ENCODE results near the gene MDFI. TPM values are rescaled to one million over a fixed set of nuclear protein-coding genes. Genes with fewer than 3 reads are reported as not detected.

Gene MDFI
- polyA plus RNA-seq, 2 of the 4 experiments (the other 2 are of a cell fraction): 0.06 to 0.30 TPM

DNA sequence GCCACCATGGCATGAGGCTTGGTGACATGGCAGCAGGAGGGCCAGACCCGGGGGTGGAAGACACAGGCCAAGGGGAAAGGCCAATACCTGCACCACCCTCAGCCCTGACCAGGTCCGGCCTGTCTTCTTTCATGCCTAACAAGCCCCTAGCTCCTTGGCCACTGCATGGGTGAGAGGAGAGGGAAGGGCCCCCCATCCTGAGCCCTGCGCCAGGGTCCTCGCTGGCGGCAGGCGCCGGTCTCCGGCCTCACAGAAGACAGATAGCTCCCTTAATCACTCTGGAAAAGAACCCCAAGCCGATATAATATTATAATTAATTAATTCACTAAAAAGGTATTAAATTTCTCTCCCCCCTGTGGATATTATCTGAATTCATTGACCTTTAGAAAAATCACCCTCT lies 41.4 kb downstream of the MDFI start:
- DNase-seq (ENCODE audit: low read depth in 1 of 2, low spot score in 1 of 2) (no peak), FAIRE-seq (no peak), ATAC-seq (no peak)
- no peak overlapping the region for H3K27ac ChIP-seq
- no peak overlapping the region for H3K4me3 ChIP-seq
- H3K4me2 ChIP-seq: no peak overlapping the region
- POLR2A ChIA-PET: no interaction called here
- H3K4me1 ChIP-seq: 0 out of 3 replicates have a peak, but pooled peaks cover 3% of the 10 kb centered on the region
- CTCF ChIA-PET: interaction anchor here (1.3 to 5.3 kb wide), 5 partner anchors 26 to 311 kb away, joined by 3 to 83 read pairs (median 4); no protein-coding TSS in a partner anchor
- WGBS (ENCODE audit: missing lambda C conversion rate): 93% methylated on average over 8 of the region's 9 CpGs
- TF ChIP-seq GATA3 (IDR thresholded peaks at IDR 0.05; ENCODE audit: borderline replicate concordance): no peak
- TF ChIP-seq CHD2 (IDR thresholded peaks at IDR 0.05; ENCODE audit: low read length, partially characterized antibody): no peak
- no peak for TF ChIP-seq MAZ (IDR thresholded peaks at IDR 0.05; ENCODE audit: borderline replicate concordance, low read depth, low read length)
- TF ChIP-seq NR3C1 (IDR thresholded peaks at IDR 0.05): no peak
- TF ChIP-seq, protein P1, sequence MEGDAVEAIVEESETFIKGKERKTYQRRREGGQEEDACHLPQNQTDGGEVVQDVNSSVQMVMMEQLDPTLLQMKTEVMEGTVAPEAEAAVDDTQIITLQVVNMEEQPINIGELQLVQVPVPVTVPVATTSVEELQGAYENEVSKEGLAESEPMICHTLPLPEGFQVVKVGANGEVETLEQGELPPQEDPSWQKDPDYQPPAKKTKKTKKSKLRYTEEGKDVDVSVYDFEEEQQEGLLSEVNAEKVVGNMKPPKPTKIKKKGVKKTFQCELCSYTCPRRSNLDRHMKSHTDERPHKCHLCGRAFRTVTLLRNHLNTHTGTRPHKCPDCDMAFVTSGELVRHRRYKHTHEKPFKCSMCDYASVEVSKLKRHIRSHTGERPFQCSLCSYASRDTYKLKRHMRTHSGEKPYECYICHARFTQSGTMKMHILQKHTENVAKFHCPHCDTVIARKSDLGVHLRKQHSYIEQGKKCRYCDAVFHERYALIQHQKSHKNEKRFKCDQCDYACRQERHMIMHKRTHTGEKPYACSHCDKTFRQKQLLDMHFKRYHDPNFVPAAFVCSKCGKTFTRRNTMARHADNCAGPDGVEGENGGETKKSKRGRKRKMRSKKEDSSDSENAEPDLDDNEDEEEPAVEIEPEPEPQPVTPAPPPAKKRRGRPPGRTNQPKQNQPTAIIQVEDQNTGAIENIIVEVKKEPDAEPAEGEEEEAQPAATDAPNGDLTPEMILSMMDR (IDR thresholded peaks at IDR 0.05): no peak
- no peak for TF ChIP-seq SREBF2 (IDR thresholded peaks at IDR 0.05)
- TF ChIP-seq, protein P2, sequence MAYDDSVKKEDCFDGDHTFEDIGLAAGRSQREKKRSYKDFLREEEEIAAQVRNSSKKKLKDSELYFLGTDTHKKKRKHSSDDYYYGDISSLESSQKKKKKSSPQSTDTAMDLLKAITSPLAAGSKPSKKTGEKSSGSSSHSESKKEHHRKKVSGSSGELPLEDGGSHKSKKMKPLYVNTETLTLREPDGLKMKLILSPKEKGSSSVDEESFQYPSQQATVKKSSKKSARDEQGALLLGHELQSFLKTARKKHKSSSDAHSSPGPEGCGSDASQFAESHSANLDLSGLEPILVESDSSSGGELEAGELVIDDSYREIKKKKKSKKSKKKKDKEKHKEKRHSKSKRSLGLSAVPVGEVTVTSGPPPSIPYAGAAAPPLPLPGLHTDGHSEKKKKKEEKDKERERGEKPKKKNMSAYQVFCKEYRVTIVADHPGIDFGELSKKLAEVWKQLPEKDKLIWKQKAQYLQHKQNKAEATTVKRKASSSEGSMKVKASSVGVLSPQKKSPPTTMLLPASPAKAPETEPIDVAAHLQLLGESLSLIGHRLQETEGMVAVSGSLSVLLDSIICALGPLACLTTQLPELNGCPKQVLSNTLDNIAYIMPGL (CRISPR knock-in tag; IDR thresholded peaks at IDR 0.05; ENCODE audit: borderline replicate concordance): no peak
- no peak for TF ChIP-seq RFX5 (IDR thresholded peaks at IDR 0.05)
- TF ChIP-seq HDAC2 (IDR thresholded peaks at IDR 0.05): no peak
- no peak for TF ChIP-seq JUN (IDR thresholded peaks at IDR 0.05)
- TF ChIP-seq, protein P3, sequence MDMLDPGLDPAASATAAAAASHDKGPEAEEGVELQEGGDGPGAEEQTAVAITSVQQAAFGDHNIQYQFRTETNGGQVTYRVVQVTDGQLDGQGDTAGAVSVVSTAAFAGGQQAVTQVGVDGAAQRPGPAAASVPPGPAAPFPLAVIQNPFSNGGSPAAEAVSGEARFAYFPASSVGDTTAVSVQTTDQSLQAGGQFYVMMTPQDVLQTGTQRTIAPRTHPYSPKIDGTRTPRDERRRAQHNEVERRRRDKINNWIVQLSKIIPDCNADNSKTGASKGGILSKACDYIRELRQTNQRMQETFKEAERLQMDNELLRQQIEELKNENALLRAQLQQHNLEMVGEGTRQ (IDR thresholded peaks at IDR 0.05): no peak
- no peak for TF ChIP-seq RNF2 (IDR thresholded peaks at IDR 0.05; ENCODE audit: borderline replicate concordance, low read depth)
- TF ChIP-seq, protein P4, sequence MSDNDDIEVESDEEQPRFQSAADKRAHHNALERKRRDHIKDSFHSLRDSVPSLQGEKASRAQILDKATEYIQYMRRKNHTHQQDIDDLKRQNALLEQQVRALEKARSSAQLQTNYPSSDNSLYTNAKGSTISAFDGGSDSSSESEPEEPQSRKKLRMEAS (IDR thresholded peaks at IDR 0.05): no peak
- TF ChIP-seq TP53 (CRISPR knock-in tag; IDR thresholded peaks at IDR 0.05): no peak
- no peak for TF ChIP-seq KDM5A (IDR thresholded peaks at IDR 0.05)
- TF ChIP-seq CBX8 (IDR thresholded peaks at IDR 0.05): no peak
- TF ChIP-seq, protein P5, sequence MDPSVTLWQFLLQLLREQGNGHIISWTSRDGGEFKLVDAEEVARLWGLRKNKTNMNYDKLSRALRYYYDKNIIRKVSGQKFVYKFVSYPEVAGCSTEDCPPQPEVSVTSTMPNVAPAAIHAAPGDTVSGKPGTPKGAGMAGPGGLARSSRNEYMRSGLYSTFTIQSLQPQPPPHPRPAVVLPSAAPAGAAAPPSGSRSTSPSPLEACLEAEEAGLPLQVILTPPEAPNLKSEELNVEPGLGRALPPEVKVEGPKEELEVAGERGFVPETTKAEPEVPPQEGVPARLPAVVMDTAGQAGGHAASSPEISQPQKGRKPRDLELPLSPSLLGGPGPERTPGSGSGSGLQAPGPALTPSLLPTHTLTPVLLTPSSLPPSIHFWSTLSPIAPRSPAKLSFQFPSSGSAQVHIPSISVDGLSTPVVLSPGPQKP (IDR thresholded peaks at IDR 0.05; ENCODE audit: low read depth, low read length): no peak
- TF ChIP-seq RARB (CRISPR knock-in tag; IDR thresholded peaks at IDR 0.05): no peak
- no peak for TF ChIP-seq ZC3H11A (IDR thresholded peaks at IDR 0.05)
- TF ChIP-seq ZFP36 (IDR thresholded peaks at IDR 0.05; ENCODE audit: borderline replicate concordance, partially characterized antibody): no peak
- no peaks in the 10 kb centered on the region for H3K9me3 ChIP-seq

DNA sequence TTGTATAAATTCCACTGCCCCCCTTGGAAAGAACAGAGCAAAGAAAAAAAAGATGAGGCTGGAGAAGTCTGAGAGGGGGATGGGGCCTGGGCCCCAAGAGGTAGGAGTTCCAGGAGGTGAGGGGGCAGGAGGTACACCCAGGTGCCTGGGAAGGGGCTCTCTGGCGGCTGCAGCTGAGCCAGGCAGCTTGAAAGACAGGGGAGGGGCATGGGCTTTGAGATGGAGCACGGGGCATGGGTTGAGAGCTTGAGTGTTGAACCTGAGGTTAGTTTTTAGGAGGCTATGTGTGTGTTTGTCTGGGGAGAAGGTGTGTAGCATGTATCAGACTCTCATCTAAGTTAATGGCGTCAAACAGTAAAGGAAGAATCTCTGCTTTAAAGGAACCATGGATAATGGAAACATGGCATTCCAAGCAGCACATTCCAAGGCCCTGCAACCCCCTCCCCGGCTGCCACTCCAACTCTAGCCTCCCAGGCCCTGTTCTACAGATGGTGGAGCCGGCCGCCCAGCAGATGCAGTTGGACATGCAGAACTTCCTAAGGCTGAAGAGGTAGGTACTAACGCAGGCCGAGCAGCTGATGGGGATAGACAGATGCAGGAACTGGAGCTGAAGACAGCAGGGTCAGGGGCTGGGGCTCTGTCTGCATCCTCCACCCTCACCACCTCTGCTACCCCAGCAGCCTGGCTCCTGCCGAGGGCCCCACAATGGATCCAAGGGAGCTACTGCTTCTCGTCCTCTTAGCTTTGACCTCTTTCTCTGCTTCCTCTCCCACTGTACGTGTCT lies 42.1 kb downstream of the MDFI start:
- Histone ChIP-seq H3K27ac (no peak overlapping the region), H3K9me3 (no peaks in the 10 kb centered on the region), H3K4me2 (no peak overlapping the region), H3K4me1 (0 out of 3 replicates have a peak, but pooled peaks cover 3% of the 10 kb centered on the region), H3K4me3 (no peak overlapping the region)
- FAIRE-seq: no peak
- TF ChIP-seq EHMT2 (IDR thresholded peaks at IDR 0.05; ENCODE audit: low read depth): no peak
- TF ChIP-seq PHF8 (IDR thresholded peaks at IDR 0.05; ENCODE audit: borderline replicate concordance, low read depth): no peak
- TF ChIP-seq, protein P5 (IDR thresholded peaks at IDR 0.05; ENCODE audit: low read depth, low read length): no peak
- TF ChIP-seq BHLHE40 (IDR thresholded peaks at IDR 0.05; ENCODE audit: low read depth, low read length): no peak
- no peak for TF ChIP-seq POLR2A (IDR thresholded peaks at IDR 0.05; ENCODE audit: low read length)
- TF ChIP-seq POLR2AphosphoS2 (conservative IDR thresholded peaks at IDR 0.05; ENCODE audit: low read length): no peak
- no peak for TF ChIP-seq FOXS1 (CRISPR knock-in tag; IDR thresholded peaks at IDR 0.05)
- TF ChIP-seq MYC (IDR thresholded peaks at IDR 0.05; ENCODE audit: borderline replicate concordance, low read length): no peak
- TF ChIP-seq EHF (CRISPR knock-in tag; IDR thresholded peaks at IDR 0.05): no peak
- DNase-seq (ENCODE audit: low read depth in 1 of 2, low spot score in 1 of 2): no peak
- WGBS (ENCODE audit: missing lambda C conversion rate): 75% methylated on average over 10 of the region's 11 CpGs
- ChIA-PET CTCF (interaction anchor here (0.7 to 5.3 kb wide), 9 partner anchors 9 to 329 kb away, joined by 3 to 83 read pairs (median 4); no protein-coding TSS in a partner anchor), POLR2A (no interaction called here)
- no peak for ATAC-seq
